Fibroblast of skin of back (primary cell): ENCODE measurements around the gene MUTYH.
A peak's percentile ranks its signal among the peaks of the same experiment; 100 is the strongest.

Experiments
- DNase-seq: peaks from one replicate; pipeline ENCODE4 v3.0.0-alpha.2; 2013

Gene MUTYH

DNA sequence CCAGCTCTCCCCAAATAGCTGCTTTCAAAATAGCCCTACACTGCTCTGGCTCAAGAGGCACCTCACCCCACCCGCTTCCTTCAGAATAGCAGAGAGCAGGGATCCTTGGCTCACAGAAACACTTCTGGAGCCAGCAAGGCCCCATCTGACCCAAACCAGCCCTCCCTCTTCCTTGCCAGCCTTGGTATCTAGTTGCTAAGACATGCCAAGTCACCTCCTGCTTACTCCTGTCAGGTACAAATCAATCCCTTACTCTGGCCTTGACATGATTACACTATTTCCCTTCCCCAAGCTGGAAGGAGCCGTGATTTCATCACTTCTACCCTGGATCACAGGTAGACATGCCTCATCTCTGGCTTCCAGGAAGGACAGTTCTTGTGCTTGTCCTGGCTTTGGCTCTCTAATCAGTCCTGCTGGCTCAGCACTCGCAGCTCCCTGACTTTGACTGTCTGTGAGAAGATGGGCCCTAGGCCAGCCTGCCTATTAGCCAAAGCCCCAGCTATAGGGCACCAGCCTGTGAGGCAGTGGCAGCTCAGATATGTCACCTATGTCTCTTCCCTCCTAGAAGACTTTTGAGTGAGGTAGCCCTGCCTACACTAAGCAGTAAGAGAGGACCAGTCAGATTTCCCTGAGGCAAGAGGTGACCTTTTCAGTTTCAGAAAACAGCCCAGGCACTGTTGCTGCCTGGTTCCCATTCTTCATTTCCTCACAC lies 8.9 kb upstream of the MUTYH start:
- no peak for DNase-seq

DNA sequence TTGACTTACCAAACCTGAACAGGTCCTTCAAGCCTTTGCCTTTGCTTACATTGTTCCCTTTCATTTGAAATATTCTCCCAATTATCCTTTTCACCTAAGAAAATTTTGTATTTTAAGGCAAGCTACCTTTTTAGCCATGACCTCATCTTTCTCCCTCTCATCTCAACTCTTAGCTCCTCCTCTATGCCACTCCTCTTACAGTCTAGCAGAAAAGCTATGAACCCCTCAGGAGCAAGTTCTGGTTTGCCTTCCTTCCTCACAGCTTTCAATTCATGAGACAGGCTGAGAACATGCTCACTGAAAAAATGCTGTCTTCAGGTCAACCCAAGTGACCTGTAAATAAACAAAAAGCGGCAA lies 8.3 kb upstream of the MUTYH start:
- no peak for DNase-seq

DNA sequence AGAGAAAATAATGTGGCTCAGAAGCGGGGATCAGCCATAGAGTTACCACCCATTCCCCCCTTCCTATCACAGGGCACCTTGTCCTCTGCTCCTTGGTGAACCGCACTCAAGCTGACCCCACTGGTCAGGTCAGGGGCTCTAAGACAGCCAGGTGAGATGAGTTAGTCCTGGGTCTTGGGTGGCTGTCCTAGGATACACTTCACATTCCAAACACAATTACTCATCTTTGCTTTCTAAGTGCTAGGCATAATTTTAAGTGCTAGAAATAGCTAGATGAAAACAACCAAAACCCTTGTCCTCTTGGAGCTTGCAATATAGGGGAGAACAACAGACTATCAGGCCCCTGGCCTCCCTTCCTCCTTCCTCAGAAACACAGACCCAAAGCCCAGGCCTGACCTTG lies 7.8 kb upstream of the MUTYH start:
- DNase-seq: peak; percentile 30

DNA sequence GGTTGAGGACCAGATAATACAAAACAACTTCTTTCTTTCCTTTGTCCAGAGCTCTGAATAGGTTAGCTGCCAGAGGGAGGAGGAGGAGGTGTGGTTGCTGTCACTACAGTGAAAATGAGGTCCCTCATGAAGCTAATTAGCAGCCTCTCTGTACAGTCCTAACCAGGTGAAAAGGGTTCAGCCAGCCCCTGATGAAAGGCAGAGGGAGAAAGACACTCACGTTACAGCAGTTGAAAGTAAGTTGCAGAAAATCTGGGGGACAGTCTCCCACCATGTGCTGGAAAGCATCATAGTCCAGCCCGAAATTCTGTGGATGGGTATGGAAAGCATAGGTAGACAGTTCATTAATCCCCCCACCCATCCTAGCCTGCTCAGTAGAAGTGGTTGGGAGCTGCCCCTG lies 6.2 kb upstream of the MUTYH start:
- no peak for DNase-seq

DNA sequence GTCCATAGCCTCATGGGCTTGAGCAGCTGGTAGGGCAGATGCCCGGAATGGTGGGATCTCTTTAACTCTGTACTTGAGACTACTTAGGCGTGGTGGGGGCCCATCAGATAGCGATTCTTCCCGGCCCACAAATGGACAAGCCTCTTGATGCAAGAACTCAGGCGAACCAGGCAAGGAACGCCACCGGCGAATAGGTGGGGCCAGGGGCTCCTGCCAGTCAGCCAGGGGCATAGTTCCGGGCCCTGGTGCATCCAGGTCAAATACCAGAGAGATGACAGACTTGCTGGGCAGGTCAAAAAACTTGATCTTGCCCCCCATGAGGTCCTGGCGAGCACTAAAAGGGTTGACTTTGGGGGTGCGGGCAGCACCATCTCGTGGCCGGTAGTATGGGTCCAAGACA lies 4.8 kb upstream of the MUTYH start:
- DNase-seq: no peak

DNA sequence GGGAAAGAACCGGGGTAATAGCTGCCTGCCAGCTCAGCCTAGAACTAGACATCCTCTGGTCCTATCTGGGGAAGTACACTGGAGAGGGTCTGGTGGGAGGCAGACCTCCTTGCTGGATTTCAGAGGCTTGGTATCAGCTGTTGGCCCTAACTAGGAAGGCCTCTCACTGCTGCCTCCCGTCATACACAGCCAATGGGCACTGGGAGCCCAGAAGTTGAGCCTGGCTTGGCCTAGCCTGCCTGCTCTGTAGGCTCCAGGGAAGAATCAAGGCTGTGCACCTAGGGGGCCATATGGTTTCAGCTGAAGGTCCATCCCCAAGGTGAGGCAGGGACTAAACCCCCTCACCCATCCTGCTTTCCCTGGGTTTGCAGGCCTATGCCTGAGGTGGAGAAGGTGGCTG lies 4.3 kb upstream of the MUTYH start:
- no peak for DNase-seq

DNA sequence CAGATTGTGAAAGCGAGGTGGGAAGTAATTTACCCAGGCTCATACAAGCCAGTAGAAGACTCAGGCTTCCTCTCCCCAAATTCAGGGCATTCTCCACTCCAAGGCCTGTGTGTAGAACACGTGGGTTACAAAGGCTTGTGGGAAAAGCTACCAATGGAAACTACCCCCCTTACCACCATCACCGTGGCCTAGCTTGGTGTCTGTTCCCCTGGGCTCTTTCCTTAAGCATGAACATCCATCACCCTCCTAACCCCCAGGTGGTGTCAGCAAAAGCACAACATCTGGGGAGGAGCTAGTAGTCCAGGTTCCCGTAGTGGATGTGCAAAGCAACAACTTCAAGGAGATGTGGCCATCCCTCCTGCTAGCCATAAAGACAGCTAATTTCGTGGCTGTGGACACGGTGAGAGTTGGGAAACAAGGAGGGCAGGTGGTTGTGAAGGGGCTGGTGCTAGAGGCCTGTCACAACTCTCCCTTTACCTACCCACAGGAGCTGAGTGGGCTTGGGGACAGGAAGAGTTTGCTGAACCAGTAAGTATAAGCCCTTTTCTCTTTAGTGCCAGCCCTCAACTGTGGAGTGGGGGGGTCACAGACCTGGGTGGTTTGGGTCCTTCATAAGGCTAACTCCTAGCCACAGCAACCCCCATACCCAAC lies 701 bp upstream of the MUTYH start:
- peak; percentile 14 for DNase-seq

DNA sequence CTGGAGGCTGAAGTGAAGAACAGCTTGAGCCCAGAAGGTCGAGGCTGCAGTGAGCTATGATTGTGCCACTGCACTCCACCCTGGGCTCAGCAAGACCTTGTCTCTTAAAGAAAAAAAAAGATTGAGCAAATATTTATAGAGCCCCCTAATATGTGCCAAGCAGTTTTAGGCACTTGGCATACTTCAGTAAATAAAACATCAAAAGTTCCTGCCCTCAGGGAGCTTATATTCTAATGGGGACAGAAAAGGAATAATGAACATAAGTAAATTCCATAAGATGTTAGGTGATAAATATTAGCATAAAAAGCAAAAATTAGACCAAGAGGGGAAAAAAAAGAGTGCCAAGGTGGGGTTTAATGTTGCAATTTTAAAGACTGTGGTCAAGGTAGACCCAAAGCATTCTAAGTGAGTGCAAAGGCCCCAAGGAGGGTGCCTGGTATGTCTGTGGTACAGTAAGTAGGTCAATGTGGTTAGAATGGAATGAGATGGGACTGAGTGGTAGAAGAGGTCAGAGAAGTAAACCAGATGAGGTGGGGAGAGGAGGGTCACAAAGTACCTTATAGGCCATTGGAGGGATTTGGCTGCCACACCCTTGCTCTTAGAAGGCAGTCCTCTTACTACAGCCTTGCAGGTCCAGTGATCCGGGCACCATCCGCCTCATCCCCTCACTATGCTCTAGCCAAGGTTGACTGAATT lies 2.5 kb downstream of the MUTYH start:
- DNase-seq: peak; percentile 8

DNA sequence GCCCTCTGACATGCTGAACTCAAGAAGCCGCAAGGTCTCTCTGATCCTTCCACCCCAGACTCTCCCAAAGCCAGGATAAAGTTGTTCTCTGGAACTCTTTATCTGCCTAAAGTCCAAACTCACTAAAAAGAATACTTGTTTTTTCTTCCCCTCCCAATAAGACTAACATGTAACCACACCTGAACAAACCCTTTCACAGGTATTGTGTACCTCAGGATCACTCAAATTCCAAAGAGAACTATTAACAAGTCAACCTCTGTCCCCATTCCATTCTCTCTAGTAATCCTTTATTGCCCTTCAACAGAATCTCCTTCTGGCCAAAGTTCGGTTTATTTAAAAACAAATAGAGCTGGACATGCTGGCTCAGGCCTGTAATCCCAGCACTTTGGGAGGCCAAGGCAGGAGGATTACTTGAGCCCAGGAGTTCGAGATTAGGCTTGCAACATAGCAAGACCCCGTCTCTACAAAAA lies 4.3 kb downstream of the MUTYH start:
- no peak for DNase-seq

DNA sequence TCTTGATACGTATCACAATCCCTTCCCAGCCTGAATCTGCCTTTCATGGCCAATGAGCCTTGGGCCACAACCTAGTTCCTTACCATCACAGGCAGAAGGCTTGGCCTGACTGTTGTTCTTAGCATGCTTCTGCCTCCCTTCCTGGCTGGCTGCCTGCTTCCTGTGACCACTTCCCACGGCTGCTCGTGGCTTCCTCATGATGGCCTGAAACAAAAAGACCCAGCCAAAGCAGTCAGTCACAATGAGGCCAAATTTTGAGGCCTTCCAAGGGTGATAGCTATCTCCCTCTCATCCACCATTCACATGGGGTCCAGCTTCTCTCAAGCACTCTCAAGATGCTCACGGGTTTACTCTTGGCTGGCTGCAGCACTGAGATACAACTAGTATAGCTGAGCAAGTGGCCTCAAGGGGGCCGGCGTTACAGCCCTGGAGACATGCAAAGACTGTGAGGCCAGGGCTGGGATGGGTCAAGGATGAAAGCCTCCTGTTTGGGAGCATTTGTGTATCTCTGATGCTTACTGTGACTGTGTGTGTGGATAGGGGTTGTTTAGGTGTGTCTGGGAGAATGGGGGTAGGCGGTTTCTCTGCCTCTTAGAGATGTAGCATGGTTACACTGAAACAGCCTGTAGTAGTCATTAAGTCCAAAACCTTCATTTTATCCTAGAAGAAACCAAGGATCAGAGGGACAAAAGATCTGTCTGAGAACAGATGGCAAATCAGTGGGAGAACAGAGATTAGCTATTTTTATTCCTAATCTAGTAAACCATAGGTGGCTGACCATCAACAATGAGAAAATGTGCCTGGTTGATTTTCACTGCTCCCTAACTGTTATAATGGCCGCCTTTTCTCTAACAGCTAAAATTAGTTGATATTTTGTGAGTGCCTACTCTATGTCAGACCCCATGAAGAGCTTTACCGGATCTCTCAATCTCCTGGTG lies 5.7 kb downstream of the MUTYH start:
- no peak for DNase-seq

DNA sequence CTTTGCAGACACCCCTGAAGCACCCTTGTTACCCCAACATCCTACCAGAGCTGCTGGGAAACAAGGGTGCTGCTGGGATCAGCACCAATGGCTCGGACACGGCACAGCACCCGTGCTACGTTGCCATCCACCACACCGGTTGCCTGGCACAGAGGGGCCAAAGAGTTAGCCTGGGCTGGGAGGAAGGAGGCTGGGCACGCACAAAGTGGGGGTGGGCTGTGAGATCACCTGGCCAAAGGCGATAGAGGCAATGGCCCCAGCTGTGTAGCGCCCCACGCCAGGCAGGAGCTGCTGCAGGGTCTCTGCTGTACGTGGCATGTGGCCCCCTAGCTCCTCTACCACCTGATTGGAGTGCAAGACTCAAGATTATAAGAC lies 7.9 kb downstream of the MUTYH start:
- DNase-seq: no peak

DNA sequence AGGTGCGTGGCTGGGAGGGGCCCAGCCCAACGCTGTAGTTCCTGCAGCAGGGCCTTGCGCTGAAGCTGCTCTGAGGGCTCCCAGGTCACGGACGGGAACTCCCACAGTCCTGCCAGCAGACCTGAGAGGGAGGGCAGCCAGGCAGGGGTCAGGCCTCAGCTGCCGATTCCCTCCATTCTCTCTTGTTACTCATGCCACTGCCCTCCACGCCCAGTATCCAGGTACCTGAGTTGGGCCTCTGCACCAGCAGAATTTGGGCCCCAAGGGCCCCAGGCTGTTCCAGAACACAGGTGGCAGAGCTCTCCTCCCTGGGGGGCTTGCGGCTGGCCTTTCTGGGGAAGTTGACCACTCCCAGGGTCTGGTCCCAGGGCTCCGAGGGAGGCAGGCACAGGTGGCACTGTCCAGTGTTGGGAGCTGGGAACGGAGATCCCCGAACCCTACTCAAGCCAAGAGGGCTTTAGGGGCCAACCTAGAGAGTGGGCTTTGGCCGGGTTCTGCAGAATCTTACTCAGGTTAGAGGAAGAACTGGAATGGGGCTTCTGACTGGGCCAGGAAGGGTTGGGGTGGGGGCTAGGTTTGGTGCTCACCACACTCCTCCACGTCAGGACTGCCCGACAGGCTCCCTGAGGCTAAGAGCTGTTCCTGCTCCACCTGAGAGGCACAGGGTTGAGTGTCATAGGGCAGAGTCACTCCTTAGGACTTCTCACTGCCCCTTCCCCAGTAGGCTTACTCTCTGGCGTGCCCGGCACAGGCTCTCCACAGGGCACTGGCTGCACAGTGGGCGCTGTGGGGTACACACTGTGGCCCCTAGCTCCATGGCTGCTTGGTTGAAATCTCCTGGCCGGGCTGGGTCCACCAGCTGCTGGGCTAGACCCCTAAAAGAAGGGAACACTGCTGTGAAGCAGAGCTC lies 8.5 kb downstream of the MUTYH start:
- DNase-seq: no peak

DNA sequence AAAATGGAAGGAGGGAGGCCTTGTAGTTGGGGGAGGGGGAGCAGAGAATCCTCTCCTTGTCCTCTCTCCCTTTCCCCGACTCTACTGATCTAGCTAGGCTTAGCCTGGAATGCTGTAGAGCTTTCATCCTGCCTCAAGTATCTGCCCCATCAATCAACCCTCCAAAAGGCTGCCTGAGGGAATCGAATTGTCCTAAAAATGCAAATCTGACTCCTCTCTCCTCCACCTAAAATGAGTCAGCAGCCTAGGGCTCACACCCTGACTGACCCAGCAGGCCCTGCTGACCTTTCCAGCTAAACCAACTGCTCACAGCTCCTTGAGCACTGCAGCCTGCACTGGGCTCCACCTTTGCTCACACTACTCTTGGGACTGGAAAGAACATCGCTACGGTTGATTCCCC lies 10.8 kb downstream of the MUTYH start:
- no peak for DNase-seq

DNA sequence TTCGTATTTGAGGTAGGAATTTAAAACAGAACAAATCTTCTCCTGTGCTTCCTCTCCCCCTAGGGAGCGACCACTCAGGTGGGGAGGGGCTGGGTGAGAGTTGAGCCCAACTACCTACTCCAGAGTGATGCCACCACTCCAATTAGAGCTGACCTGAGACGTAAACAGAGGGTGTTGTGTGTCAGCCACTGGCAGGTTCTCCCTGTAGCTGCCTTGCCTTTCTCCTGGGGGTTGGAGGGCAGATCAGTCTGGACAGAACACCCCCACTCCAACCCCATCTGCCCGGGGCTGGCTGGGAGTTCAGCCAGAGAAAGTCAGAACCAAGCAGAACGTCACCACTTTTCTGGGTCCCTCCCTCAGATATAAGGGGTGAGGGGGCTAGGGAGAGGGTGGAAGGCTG lies 11.6 kb downstream of the MUTYH start:
- DNase-seq: no peak

DNA sequence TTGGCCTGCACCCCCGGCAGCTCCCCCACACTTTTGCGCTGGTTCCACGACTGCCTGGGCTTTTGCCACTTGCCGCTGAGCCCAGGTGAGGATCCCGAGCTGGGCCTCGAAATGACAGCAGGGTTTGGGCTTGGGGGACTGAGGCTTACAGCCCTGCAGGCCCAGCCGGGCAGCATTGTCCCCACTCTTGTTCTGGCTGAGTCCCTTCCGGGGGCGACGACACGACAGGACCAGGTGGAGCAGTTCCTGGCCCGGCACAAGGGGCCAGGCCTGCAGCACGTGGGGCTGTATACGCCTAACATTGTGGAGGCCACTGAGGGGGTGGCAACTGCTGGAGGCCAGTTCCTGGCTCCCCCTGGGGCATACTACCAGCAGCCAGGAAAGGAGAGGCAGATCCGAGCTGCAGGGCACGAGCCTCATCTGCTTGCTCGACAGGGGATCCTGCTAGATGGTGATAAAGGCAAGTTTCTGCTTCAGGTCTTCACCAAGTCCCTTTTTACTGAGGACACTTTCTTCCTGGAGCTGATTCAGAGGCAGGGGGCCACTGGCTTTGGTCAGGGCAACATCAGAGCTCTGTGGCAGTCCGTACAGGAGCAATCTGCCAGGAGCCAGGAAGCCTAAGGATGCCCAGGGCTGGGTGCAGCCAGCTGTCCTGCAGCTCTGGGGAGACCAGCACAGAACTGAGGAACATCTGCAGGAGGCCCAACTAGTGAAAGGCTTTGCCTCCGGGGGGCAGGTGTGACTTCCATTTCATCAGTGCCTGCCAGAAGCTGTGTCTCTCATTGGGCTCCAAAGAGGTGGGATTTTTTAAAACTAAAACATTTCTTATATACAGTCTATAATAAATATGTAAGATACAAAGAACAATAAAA lies 12.4 kb downstream of the MUTYH start:
- no peak for DNase-seq

DNA sequence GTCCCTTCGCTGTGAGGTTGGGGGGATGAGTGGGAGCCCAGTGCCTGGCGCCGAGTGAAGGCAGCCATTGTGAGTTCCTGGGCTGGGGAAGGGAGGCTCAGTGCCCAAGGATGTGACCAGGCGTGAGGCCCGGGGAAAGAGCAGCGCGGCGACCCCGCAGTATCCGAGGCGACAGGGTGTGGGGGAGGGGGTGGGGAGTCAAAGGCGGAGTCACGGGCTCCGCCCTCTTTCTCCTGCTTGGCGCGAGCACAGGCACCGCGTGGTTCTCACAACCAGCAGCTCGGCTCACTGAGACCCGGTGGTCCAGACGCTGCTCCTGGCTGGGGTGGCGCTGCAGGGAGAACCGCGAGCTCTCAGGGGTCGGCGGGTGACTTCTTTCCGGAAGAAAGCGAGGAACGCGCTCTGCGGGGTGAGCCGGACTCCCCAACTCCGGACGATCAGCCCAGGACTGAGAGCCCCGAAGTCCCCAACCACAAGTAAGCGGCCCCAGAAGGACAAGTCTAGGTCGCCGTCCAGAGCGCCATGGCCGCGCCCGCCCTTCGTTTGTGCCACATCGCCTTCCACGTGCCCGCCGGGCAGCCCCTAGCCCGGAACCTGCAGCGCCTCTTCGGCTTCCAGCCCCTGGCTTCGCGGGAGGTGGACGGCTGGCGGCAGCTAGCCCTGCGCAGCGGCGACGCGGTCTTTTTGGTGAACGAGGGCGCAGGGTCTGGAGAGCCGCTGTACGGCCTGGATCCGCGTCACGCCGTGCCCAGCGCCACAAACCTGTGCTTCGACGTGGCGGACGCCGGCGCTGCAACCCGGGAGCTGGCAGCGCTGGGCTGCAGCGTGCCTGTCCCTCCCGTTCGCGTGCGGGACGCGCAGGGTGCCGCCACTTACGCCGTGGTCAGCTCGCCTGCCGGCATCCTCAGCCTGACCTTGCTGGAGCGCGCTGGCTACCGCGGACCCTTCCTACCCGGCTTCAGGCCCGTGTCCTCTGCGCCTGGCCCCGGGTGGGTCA lies 13.3 kb downstream of the MUTYH start, which contains the start of gene HPDL:
Gene HPDL (plus strand): TSS at position 269 of the 997 bp plus-strand sequence. CDS start 254 bp downstream, at position 523.
- DNase-seq: peak; percentile 61

DNA sequence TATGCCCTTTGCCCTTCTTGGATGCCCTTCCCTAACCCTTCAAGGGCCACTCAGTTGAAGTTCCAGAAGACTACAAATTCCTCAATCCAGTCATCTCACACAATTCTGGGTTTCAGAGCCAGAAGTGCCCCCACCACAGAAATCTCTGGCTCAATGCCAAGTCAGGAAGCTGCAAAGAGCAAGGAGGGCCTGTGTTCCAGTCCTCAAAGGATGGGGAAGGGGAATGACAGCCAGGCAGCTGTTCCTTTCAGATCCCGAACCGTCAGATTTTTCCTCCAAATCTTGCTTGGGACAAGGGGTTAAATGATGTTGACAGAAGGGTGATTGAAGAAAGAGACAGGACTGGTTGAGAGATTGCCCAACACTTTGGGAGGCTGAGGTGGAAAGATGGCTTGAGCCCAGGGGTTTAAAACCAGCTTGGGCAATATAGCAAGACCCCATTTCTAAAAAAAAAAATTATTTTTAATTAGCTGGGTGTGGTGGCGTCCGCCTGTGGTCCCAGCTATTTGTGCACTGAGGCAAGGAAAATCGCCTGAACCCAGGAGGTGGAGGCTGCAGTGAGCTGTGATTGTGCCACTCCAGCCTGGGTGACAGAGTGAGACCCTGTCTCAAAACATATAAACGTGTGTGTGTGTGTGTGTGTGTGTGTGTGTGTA lies 14.3 kb downstream of the MUTYH start:
- DNase-seq: peak; percentile 9

DNA sequence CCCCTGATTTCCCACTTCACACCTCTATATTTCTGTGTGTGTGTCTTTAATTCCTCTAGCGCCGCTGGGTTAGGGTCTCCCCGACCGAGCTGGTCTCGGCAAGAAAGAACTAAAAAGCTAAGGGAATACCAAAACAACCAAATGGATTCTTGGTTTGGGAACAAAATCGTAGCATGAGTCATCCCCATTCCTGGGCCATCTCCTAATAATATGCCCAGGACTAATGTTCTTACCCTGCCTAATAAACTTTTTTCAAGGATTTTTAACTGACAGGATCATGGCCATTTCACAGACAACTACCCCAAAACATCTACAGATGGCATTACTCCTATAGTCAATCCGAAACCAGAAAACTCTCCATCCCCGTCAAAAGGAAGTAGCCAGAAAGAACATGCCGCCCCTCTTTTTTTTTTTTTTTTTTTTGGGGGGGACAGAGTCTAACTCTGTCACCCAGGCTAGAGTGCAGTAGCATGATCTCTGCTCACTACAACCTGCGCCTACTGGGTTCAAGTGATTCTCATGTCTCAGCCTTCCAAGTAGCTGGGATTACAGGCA lies 17.7 kb downstream of the MUTYH start:
- peak; percentile 8 for DNase-seq
